GM08714 (cell line): Measurements from ENCODE around the gene NOS1.

Experiments used
- H3K4me3 ChIP-seq: fragments of 200-500 bp; sonication (Bioruptor generic); 2 replicates; pipeline ENCODE4 v1.5.1; 2014; ENCODE audit warnings: mild to moderate bottlenecking, low read length, inconsistent platforms
- ZNF274 ChIP-seq: IDR thresholded peaks from 2 replicates; pipeline ENCODE4 v1.6.1; 2012; ENCODE audit warnings: mild to moderate bottlenecking, low read depth, low read length

The NOS1 gene

GRCh38 chr12:117356048-117356447 lies 5.4 kb downstream of the NOS1 start:
- TF ChIP-seq ZNF274 = no peak
- H3K4me3 ChIP-seq = no peak overlapping the region

GRCh38 chr12:117352883-117353282 lies 8.5 kb downstream of the NOS1 start:
- TF ChIP-seq ZNF274 = no peak
- H3K4me3 ChIP-seq = no peak overlapping the region

- no peak overlapping the region for H3K4me3 ChIP-seq
- no peak for TF ChIP-seq ZNF274
Observed at GRCh38 chr12:117352206-117352605, 9.2 kb downstream of the NOS1 start.

- H3K4me3 ChIP-seq = no peak overlapping the region
- TF ChIP-seq ZNF274 = no peak
Observed at GRCh38 chr12:117350140-117350539, 11.3 kb downstream of the NOS1 start.

- TF ChIP-seq ZNF274 = no peak
- no peak overlapping the region for H3K4me3 ChIP-seq
Observed at GRCh38 chr12:117347588-117347987, 13.8 kb downstream of the NOS1 start.

- no peak for TF ChIP-seq ZNF274
- no peak overlapping the region for H3K4me3 ChIP-seq
Observed at GRCh38 chr12:117344716-117345115, 16.7 kb downstream of the NOS1 start.

- no peak for TF ChIP-seq ZNF274
- H3K4me3 ChIP-seq = no peak overlapping the region
Observed at GRCh38 chr12:117343849-117344248, 17.6 kb downstream of the NOS1 start.

GRCh38 chr12:117343296-117343695 lies 18.1 kb downstream of the NOS1 start:
- no peak overlapping the region for H3K4me3 ChIP-seq
- no peak for TF ChIP-seq ZNF274

- no peak overlapping the region for H3K4me3 ChIP-seq
- TF ChIP-seq ZNF274 = no peak
Observed at GRCh38 chr12:117342682-117343081, 18.7 kb downstream of the NOS1 start.

- TF ChIP-seq ZNF274 = no peak
- H3K4me3 ChIP-seq = no peak overlapping the region
Observed at GRCh38 chr12:117342247-117342646, 19.2 kb downstream of the NOS1 start.

GRCh38 chr12:117339104-117339503 lies 22.3 kb downstream of the NOS1 start:
- H3K4me3 ChIP-seq = no peak overlapping the region
- no peak for TF ChIP-seq ZNF274

GRCh38 chr12:117334855-117335587 lies 26.4 kb downstream of the NOS1 start:
- no peak for TF ChIP-seq ZNF274
- H3K4me3 ChIP-seq = no peak overlapping the region

- TF ChIP-seq ZNF274 = no peak
- no peak overlapping the region for H3K4me3 ChIP-seq
Observed at GRCh38 chr12:117334051-117334450, 27.4 kb downstream of the NOS1 start.

- no peak for TF ChIP-seq ZNF274
- no peak overlapping the region for H3K4me3 ChIP-seq
Observed at GRCh38 chr12:117333331-117333881, 28.0 kb downstream of the NOS1 start.

GRCh38 chr12:117331691-117332090 lies 29.7 kb downstream of the NOS1 start:
- TF ChIP-seq ZNF274 = no peak
- H3K4me3 ChIP-seq = no peak overlapping the region

GRCh38 chr12:117330441-117331113 lies 30.8 kb downstream of the NOS1 start:
- TF ChIP-seq ZNF274 = no peak

More at GRCh38 chr12:117330441-117331113, 30.8 kb downstream of the NOS1 start:
- no peak overlapping the region for H3K4me3 ChIP-seq
